Ascending aorta (tissue), 2 donors: Measurements from ENCODE around the gene LAMA2. TPM values are rescaled to one million over a fixed set of nuclear protein-coding genes. Genes with fewer than 3 reads are reported as not detected.

Experiments used
- DNase-seq, 2 donors: peaks; one replicate each; pipeline ENCODE4 v3.0.0-alpha.2; 2019; ENCODE audit warnings: low spot score in 2 of 2
- H3K27ac ChIP-seq, 2 donors: fragments of 200-600 bp; sonication (generic); one replicate each; pipeline ENCODE4 v1.5.1; 2016 to 2017; ENCODE audit warnings: mild to moderate bottlenecking in 1 of 2
- H3K27me3 ChIP-seq: fragments of 200-600 bp; sonication (generic); one replicate; pipeline ENCODE4 v1.5.1; 2017
- H3K36me3 ChIP-seq, 2 donors: fragments of 200-600 bp; sonication (generic); one replicate each; pipeline ENCODE4 v1.5.1; 2016
- H3K4me1 ChIP-seq, 2 donors: fragments of 200-600 bp; sonication (generic); one replicate each; pipeline ENCODE4 v1.5.1; 2016 to 2017; ENCODE audit warnings: mild to moderate bottlenecking in 1 of 2
- H3K4me3 ChIP-seq, 2 donors: fragments of 200-600 bp; sonication (generic); one replicate each; pipeline ENCODE4 v1.5.1; 2016 to 2017; ENCODE audit warnings: mild to moderate bottlenecking in 1 of 2
- H3K9me3 ChIP-seq, 2 donors: fragments of 200-600 bp; sonication (generic); one replicate each; pipeline ENCODE4 v1.5.1; 2016
- intact Hi-C: fragments of 100-400 bp; cut with DNase I; formaldehyde crosslinking; loops from one replicate; pipeline ENCODE4 v1.15.1; 2023
- total RNA-seq: library from RNA; depleted of rRNA; stranded (reverse); fragments of >200 nt; gene quantifications from one replicate; pipeline ENCODE4 v1.1.0, GENCODE V29; 2016
- TF ChIP-seq, protein P1 (sequence below), 3 experiments: fragments of 200-600 bp in 2 of 3; fragments of 450-650 bp in 1 of 3; sonication (generic) in 2 of 3; IDR thresholded peaks; one replicate each; pipeline ENCODE4 v1.5.1; 2016 to 2019; ENCODE audit warnings: antibody characterized with exemption in 3 of 3, mild to moderate bottlenecking in 1 of 3, moderate library complexity in 1 of 3

The LAMA2 gene
- total RNA-seq, 1 donor from 2014 or later, result 45.2 TPM

DNA sequence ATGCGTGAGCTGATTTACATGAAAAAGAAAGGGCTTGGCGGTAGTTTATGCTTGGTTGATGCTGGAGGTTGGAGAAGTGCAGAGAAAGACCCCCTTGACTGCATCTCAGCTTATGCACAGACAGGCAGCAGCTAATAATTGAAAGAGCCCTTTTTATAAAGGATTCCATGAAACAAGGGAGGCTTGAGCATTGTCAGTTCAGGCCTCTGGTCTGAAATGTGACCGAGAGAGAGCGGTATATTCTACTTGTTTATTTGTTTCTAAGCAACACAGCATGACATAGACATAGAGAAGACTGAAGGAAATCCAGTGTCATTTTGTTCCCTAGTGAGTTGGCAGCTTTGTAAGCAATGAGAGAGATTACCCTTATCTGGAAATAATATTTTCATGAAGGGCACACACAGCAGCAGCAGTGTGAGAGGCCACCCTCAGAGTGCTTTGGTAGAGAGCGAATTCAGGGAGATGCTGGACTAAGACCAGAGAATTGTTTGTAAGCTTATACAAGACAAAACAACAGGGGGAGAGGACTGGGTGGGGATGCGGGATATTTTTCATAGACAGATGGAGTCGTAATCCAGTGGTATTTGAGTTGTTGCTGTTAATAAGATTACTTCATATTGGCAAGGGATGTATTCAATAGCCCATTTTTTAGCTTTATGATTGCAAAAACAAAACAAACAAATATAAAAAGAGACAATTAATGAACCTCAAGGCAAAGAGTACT is 34.6 kb upstream of the LAMA2 start:
- no peaks in the 10 kb centered on the region for H3K27me3 ChIP-seq

DNA sequence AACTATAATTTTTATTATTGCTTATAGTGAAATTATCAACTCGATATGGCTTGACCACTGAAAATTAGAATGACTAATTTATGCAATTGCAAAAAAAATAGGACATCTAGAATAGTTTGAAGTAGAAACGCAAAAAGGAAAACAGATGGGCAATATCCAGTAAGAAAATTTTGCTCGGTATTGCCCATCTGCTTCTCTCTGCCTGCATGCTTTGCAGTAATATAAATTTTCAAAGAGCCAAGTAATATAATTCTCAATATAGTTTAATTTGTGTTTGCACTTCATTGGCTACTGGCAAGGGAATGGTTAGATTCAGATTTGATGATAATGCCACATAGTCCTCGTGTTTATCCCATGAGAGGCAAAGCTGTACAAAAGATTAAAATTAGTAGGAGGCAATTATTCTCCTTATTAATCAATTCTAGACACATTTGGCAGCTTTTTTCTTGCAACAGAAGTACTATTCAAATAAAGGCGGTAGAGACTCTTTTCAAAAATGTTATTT is 27.3 kb upstream of the LAMA2 start:
- no peaks in the 10 kb centered on the region for H3K36me3 ChIP-seq
- no peak overlapping the region for H3K4me3 ChIP-seq
- no peak for DNase-seq
- H3K4me1 ChIP-seq, result no peaks in the 10 kb centered on the region
- no peaks in the 10 kb centered on the region for H3K27me3 ChIP-seq
- H3K27ac ChIP-seq, result no peak overlapping the region
- intact Hi-C loops, result no loop called here
- TF ChIP-seq, protein P1, sequence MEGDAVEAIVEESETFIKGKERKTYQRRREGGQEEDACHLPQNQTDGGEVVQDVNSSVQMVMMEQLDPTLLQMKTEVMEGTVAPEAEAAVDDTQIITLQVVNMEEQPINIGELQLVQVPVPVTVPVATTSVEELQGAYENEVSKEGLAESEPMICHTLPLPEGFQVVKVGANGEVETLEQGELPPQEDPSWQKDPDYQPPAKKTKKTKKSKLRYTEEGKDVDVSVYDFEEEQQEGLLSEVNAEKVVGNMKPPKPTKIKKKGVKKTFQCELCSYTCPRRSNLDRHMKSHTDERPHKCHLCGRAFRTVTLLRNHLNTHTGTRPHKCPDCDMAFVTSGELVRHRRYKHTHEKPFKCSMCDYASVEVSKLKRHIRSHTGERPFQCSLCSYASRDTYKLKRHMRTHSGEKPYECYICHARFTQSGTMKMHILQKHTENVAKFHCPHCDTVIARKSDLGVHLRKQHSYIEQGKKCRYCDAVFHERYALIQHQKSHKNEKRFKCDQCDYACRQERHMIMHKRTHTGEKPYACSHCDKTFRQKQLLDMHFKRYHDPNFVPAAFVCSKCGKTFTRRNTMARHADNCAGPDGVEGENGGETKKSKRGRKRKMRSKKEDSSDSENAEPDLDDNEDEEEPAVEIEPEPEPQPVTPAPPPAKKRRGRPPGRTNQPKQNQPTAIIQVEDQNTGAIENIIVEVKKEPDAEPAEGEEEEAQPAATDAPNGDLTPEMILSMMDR (IDR thresholded peaks at IDR 0.05), result no peak
- H3K9me3 ChIP-seq, result peaks cover 0 to 3% of the 10 kb centered on the region in 2 donors

More for the DNA sequence above, 34.6 kb upstream of the LAMA2 start:
- no peaks in the 10 kb centered on the region for H3K36me3 ChIP-seq
- TF ChIP-seq, protein P1 (IDR thresholded peaks at IDR 0.05), result no peak
- H3K4me1 ChIP-seq, result no peaks in the 10 kb centered on the region
- no peaks in the 10 kb centered on the region for H3K9me3 ChIP-seq
- no peak overlapping the region for H3K4me3 ChIP-seq
- intact Hi-C loops, result no loop called here
- no peak for DNase-seq
- H3K27ac ChIP-seq, result no peak overlapping the region

DNA sequence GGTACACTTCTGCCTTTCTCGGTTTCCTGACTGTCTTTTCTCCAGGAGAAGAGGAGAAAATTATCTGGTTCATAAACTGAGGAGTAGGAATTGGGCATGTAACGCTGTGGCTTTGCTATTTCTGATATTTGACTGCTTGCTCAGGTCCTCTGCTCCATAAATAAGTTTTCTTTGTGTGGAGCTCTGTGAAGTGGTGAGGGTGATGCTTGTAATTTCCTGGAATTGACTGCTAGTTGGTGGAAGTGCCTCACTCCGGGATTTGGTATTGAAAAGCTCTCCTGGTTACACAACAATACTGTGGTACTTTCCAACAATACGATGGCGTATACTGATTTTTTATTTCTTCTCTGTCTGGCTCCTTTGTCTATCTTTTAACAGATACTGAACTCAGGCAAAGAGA is 25.1 kb upstream of the LAMA2 start:
- DNase-seq, result no peak
- H3K27ac ChIP-seq, result no peak overlapping the region
- intact Hi-C loops, result no loop called here
- H3K27me3 ChIP-seq, result no peaks in the 10 kb centered on the region
- H3K36me3 ChIP-seq, result no peaks in the 10 kb centered on the region
- no peaks in the 10 kb centered on the region for H3K4me1 ChIP-seq
- TF ChIP-seq, protein P1 (IDR thresholded peaks at IDR 0.05), result no peak
- H3K4me3 ChIP-seq, result no peak overlapping the region
- H3K9me3 ChIP-seq, result peaks cover 0 to 4% of the 10 kb centered on the region in 2 donors

DNA sequence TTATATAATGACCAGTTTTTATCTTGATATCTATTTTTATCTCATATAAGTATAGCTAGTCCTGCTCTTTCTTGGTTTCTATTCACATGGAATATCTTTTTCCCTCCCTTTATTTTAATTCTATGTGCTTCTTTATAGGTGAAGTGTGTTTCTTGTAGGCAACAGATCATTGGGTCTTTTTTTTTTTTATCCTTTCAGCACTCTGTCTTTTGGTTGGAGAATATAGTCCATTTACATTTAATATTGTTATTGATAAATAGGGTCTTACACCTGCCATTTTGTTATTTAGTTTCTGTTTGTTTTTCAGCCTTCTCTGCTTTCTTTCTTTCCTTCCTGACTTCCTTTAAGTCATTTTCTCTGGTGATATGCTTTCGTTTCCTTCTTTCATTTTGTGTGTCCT is 22.2 kb upstream of the LAMA2 start:
- Histone ChIP-seq H3K4me3 (no peak overlapping the region), H3K27ac (no peak overlapping the region), H3K27me3 (no peaks in the 10 kb centered on the region), H3K4me1 (no peaks in the 10 kb centered on the region), H3K36me3 (no peaks in the 10 kb centered on the region), H3K9me3 (peaks cover 0 to 4% of the 10 kb centered on the region in 2 donors)
- TF ChIP-seq, protein P1 (IDR thresholded peaks at IDR 0.05), result no peak
- DNase-seq, result no peak
- intact Hi-C loops, result no loop called here

DNA sequence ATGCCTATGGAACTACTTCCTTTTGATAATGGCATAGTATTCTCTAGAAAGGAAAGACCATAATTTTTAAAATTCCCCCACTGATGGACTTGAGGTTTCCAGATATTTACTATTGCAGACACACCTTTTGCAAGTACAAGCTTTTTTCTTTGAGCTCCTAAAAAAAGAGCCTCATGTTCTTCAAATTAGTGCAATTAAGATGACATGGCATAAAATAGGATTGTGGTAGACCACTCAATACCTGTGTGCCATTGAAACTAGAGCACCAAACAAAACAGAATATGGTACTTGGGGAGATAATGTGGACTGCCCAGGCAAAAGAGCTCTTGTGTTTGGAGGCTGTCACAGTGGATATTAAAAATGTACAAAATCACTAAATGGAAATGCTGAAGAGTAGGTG is 19.0 kb upstream of the LAMA2 start:
- Histone ChIP-seq H3K27ac (no peak overlapping the region), H3K4me1 (no peaks in the 10 kb centered on the region), H3K4me3 (no peak overlapping the region), H3K36me3 (no peaks in the 10 kb centered on the region), H3K9me3 (peaks cover 0 to 4% of the 10 kb centered on the region in 2 donors), H3K27me3 (no peaks in the 10 kb centered on the region)
- TF ChIP-seq, protein P1 (IDR thresholded peaks at IDR 0.05), result no peak
- intact Hi-C loops, result no loop called here
- no peak for DNase-seq
